SJSA1 (cell line): ENCODE results near the gene GLB1L. TPM values are rescaled to one million over a fixed set of nuclear protein-coding genes. Genes with fewer than 3 reads are reported as not detected.

Source experiments
- DNase-seq, 2 experiments: peaks; one replicate each; pipeline ENCODE4 v3.0.0-alpha.2; 2015 to 2020; ENCODE audit warnings: low spot score in 2 of 2, low read depth in 1 of 2
- H3K27ac ChIP-seq: fragments of 250-450 bp; sonication (Bioruptor Pico); 2 replicates; pipeline ENCODE4 v1.5.1; 2020; ENCODE audit warnings: mild to moderate bottlenecking, moderate library complexity
- H3K27me3 ChIP-seq: fragments of 250-450 bp; sonication (Bioruptor Pico); replicated peaks from 2 replicates; pipeline ENCODE4 v1.5.1; 2020; ENCODE audit warnings: mild to moderate bottlenecking, moderate library complexity
- H3K36me3 ChIP-seq: fragments of 250-450 bp; sonication (Bioruptor Pico); 2 replicates; pipeline ENCODE4 v1.5.1; 2020; ENCODE audit warnings: mild to moderate bottlenecking
- H3K4me1 ChIP-seq: fragments of 250-450 bp; sonication (Bioruptor Pico); replicated peaks from 2 replicates; pipeline ENCODE4 v1.6.1; 2021; ENCODE audit warnings: mild to moderate bottlenecking
- H3K4me3 ChIP-seq: fragments of 250-450 bp; sonication (Bioruptor Pico); 2 replicates; pipeline ENCODE4 v1.5.1; 2020; ENCODE audit warnings: mild to moderate bottlenecking
- H3K9me3 ChIP-seq: fragments of 250-450 bp; sonication (Bioruptor Pico); replicated peaks from 2 replicates; pipeline ENCODE4 v1.5.1; 2020; ENCODE audit warnings: mild to moderate bottlenecking
- total RNA-seq: library from RNA; depleted of rRNA; stranded (reverse); fragments of >200 nt; shearing (Covaris generic); gene quantifications from 2 replicates; pipeline ENCODE4 v1.2.3, GENCODE V29; 2014

Gene GLB1L
- total RNA-seq, 1 experiment from 2014 or later = 3.6 TPM

GRCh38 chr2:219286436-219287115, 41.3 kb upstream of the GLB1L start:
- H3K4me1 ChIP-seq = peaks cover 9% of the 10 kb centered on the region
- H3K27me3 ChIP-seq = no peaks in the 10 kb centered on the region
- peaks cover 38% of the 10 kb centered on the region for H3K36me3 ChIP-seq
- no peak overlapping the region for H3K27ac ChIP-seq
- H3K4me3 ChIP-seq = no peak overlapping the region
- no peaks in the 10 kb centered on the region for H3K9me3 ChIP-seq
- no peak for DNase-seq

GRCh38 chr2:219285894-219286425, 40.7 kb upstream of the GLB1L start:
- Histone ChIP-seq H3K9me3 (no peaks in the 10 kb centered on the region), H3K27ac (no peak overlapping the region), H3K36me3 (peaks cover 42% of the 10 kb centered on the region), H3K27me3 (no peaks in the 10 kb centered on the region), H3K4me1 (peaks cover 9% of the 10 kb centered on the region), H3K4me3 (no peak overlapping the region)
- DNase-seq = no peak

GRCh38 chr2:219285373-219285735, 40.1 kb upstream of the GLB1L start:
- H3K27me3 ChIP-seq = no peaks in the 10 kb centered on the region
- H3K9me3 ChIP-seq = no peaks in the 10 kb centered on the region
- DNase-seq = no peak
- H3K4me1 ChIP-seq = peaks cover 9% of the 10 kb centered on the region
- H3K27ac ChIP-seq = no peak overlapping the region
- no peak overlapping the region for H3K4me3 ChIP-seq
- H3K36me3 ChIP-seq = peaks cover 48% of the 10 kb centered on the region

- H3K9me3 ChIP-seq = no peaks in the 10 kb centered on the region
- H3K36me3 ChIP-seq = peaks cover 50% of the 10 kb centered on the region
- peaks cover 13% of the 10 kb centered on the region for H3K4me1 ChIP-seq
- DNase-seq = no peak
- no peak overlapping the region for H3K4me3 ChIP-seq
- H3K27ac ChIP-seq = no peak overlapping the region
- no peaks in the 10 kb centered on the region for H3K27me3 ChIP-seq
Measured at GRCh38 chr2:219284501-219285372, 39.5 kb upstream of the GLB1L start.

- no peaks in the 10 kb centered on the region for H3K27me3 ChIP-seq
Measured at GRCh38 chr2:219282943-219283581, 37.8 kb upstream of the GLB1L start.

GRCh38 chr2:219282375-219282774, 37.1 kb upstream of the GLB1L start:
- no peak overlapping the region for H3K4me3 ChIP-seq
- no peaks in the 10 kb centered on the region for H3K9me3 ChIP-seq
- peaks cover 53% of the 10 kb centered on the region for H3K36me3 ChIP-seq
- no peak for DNase-seq
- no peaks in the 10 kb centered on the region for H3K27me3 ChIP-seq
- H3K27ac ChIP-seq = no peak overlapping the region
- peaks cover 24% of the 10 kb centered on the region for H3K4me1 ChIP-seq

More at GRCh38 chr2:219282943-219283581, 37.8 kb upstream of the GLB1L start:
- Histone ChIP-seq H3K4me3 (no peak overlapping the region), H3K4me1 (peaks cover 17% of the 10 kb centered on the region), H3K36me3 (peaks cover 53% of the 10 kb centered on the region), H3K27ac (no peak overlapping the region), H3K9me3 (no peaks in the 10 kb centered on the region)
- no peak for DNase-seq

GRCh38 chr2:219281588-219281987, 36.3 kb upstream of the GLB1L start:
- H3K4me1 ChIP-seq = peaks cover 24% of the 10 kb centered on the region
- DNase-seq = no peak
- H3K27me3 ChIP-seq = no peaks in the 10 kb centered on the region
- H3K4me3 ChIP-seq = no peak overlapping the region
- H3K27ac ChIP-seq = no peak overlapping the region
- H3K36me3 ChIP-seq = peaks cover 53% of the 10 kb centered on the region
- H3K9me3 ChIP-seq = no peaks in the 10 kb centered on the region

- DNase-seq = no peak
- H3K27me3 ChIP-seq = no peaks in the 10 kb centered on the region
- peaks cover 24% of the 10 kb centered on the region for H3K4me1 ChIP-seq
- H3K36me3 ChIP-seq = peaks cover 47% of the 10 kb centered on the region
- no peaks in the 10 kb centered on the region for H3K9me3 ChIP-seq
- no peak overlapping the region for H3K27ac ChIP-seq
- no peak overlapping the region for H3K4me3 ChIP-seq
Measured at GRCh38 chr2:219280651-219281050, 35.4 kb upstream of the GLB1L start.

- Histone ChIP-seq H3K4me1 (peaks cover 27% of the 10 kb centered on the region), H3K9me3 (no peaks in the 10 kb centered on the region), H3K36me3 (peaks cover 41% of the 10 kb centered on the region), H3K27ac (peak overlapping the region; percentile 86), H3K4me3 (peak overlapping the region; percentile 58), H3K27me3 (no peaks in the 10 kb centered on the region)
- DNase-seq = no peak
Measured at GRCh38 chr2:219279916-219280516, 34.8 kb upstream of the GLB1L start.

GRCh38 chr2:219279151-219279915, 34.1 kb upstream of the GLB1L start, which contains the start of gene DNAJB2:
Gene DNAJB2, plus strand, starts transcription at chr2:219279366. Its CDS starts 468 bp downstream, at chr2:219279834.
- peak within 1 kb of the TSS; percentile 58 for H3K4me3 ChIP-seq
- no peaks in the 10 kb centered on the region for H3K27me3 ChIP-seq
- H3K27ac ChIP-seq = peak within 1 kb of the TSS; percentile 86
- H3K9me3 ChIP-seq = no peaks in the 10 kb centered on the region
- DNase-seq = peak; percentile 99 to 100
- H3K36me3 ChIP-seq = peaks cover 34% of the 10 kb centered on the region
- H3K4me1 ChIP-seq = peaks cover 34% of the 10 kb centered on the region

- peaks cover 28% of the 10 kb centered on the region for H3K36me3 ChIP-seq
- H3K4me3 ChIP-seq = peak overlapping the region; percentile 58
- H3K4me1 ChIP-seq = peaks cover 40% of the 10 kb centered on the region
- H3K27ac ChIP-seq = peak overlapping the region; percentile 21; the same call in 1 of the 2 replicates
- no peak for DNase-seq
- H3K27me3 ChIP-seq = no peaks in the 10 kb centered on the region
- H3K9me3 ChIP-seq = no peaks in the 10 kb centered on the region
Measured at GRCh38 chr2:219278655-219279150, 33.5 kb upstream of the GLB1L start.

GRCh38 chr2:219277703-219278654, 32.7 kb upstream of the GLB1L start:
- peak overlapping the region; percentile 21; the same call in 1 of the 2 replicates for H3K27ac ChIP-seq
- H3K4me3 ChIP-seq = no peak overlapping the region
- H3K9me3 ChIP-seq = no peaks in the 10 kb centered on the region
- H3K4me1 ChIP-seq = peaks cover 47% of the 10 kb centered on the region
- DNase-seq = peak; percentile 78 to 80
- H3K36me3 ChIP-seq = peaks cover 27% of the 10 kb centered on the region
- no peaks in the 10 kb centered on the region for H3K27me3 ChIP-seq
